GM12878 (cell line): ENCODE data around the gene RHOT1. TPM values are rescaled to one million over a fixed set of nuclear protein-coding genes. Genes with fewer than 3 reads are reported as not detected.

Experiments used
- ATAC-seq: fragments of 200-7000 bp; cut with Tn5 transposase; 3 replicates; pipeline ENCODE4 v1.9.1; 2020; ENCODE audit warnings: mild to moderate bottlenecking, moderate library complexity
- BruUV-seq: library from RNA; stranded (reverse); fragments of 400-500 nt; replicated peaks from 2 replicates; lab custom pipeline; 2021; lab: Mats Ljungman, UMichigan
- CTCF ChIA-PET: fragments of 300-600 bp; sonication (Branson Sonifier 250); formaldehyde crosslinking; extraction: SDS; loops from one replicate; lab custom pipeline; 2021; ENCODE audit warnings: inconsistent platforms; lab: Yijun Ruan, JAX
- POLR2A ChIA-PET: fragments of 350-600 bp; formaldehyde crosslinking; extraction: SDS; loops from one replicate; lab custom pipeline; 2021; ENCODE audit warnings: inconsistent platforms; lab: Charles Lee
- RAD21 ChIA-PET: fragments of 300-600 bp; sonication (Branson Sonifier 250); formaldehyde crosslinking; loops from one replicate; lab custom pipeline; 2023; ENCODE audit warnings: antibody characterized with exemption; ENCODE audit not compliant: unreplicated experiment; lab: Charles Lee
- SMC1A ChIA-PET: fragments of 300-600 bp; sonication (Branson Sonifier 250); formaldehyde crosslinking; loops from one replicate; lab custom pipeline; 2023; ENCODE audit not compliant: unreplicated experiment, uncharacterized antibody; lab: Charles Lee
- DNase-seq: peaks from one replicate; pipeline ENCODE4 v3.0.0-alpha.2; 2011; ENCODE audit warnings: low read depth, low spot score
- FAIRE-seq: peaks from 3 replicates; lab custom pipeline; 2011; peaks lifted over from hg19 to GRCh38; lab: Jason Lieb, UNC
- H2AFZ ChIP-seq: 2 replicates; pipeline ENCODE4 v1.6.0; 2011; ENCODE audit warnings: low read depth, low read length, control low read depth; ENCODE audit not compliant: control insufficient read depth
- H3K27ac ChIP-seq: 2 replicates; pipeline ENCODE4 v1.5.1; 2011; ENCODE audit warnings: control low read depth; ENCODE audit not compliant: control insufficient read depth, insufficient read depth
- H3K27me3 ChIP-seq, 2 experiments: replicated peaks in 1 of 2; 2 replicates each; pipeline versions ENCODE4 v1.6.0 to v1.6.1; 2011; ENCODE audit warnings: low read length in 1 of 2; ENCODE audit not compliant: control insufficient read depth in 2 of 2, insufficient read depth in 2 of 2
- H3K36me3 ChIP-seq, 2 experiments: 2 replicates each; pipeline ENCODE4 v1.5.1; 2011; ENCODE audit warnings: low read length in 1 of 2; ENCODE audit not compliant: control insufficient read depth in 2 of 2, insufficient read depth in 2 of 2
- H3K4me1 ChIP-seq: 2 replicates; pipeline ENCODE4 v1.6.1; 2011; ENCODE audit warnings: mild to moderate bottlenecking, low read length, moderate library complexity, mixed read lengths; ENCODE audit not compliant: control insufficient read depth, insufficient read depth
- H3K4me2 ChIP-seq: 2 replicates; pipeline ENCODE4 v1.6.0; 2011; ENCODE audit warnings: control low read depth; ENCODE audit not compliant: control insufficient read depth, insufficient read depth
- H3K4me3 ChIP-seq: fragments of 200-600 bp; sonication (generic); 2 replicates; pipeline ENCODE4 v1.5.1; 2016
- H3K79me2 ChIP-seq: 2 replicates; pipeline ENCODE4 v1.6.0; 2011; ENCODE audit warnings: low read length; ENCODE audit not compliant: control insufficient read depth, insufficient read depth
- H3K9ac ChIP-seq: 2 replicates; pipeline ENCODE4 v1.8.0; 2011; ENCODE audit warnings: low read length, control low read depth, mixed read lengths; ENCODE audit not compliant: control insufficient read depth, insufficient read depth
- H3K9me3 ChIP-seq: replicated peaks from 3 replicates; pipeline ENCODE4 v1.5.1; 2011; ENCODE audit warnings: mild to moderate bottlenecking, low read length; ENCODE audit not compliant: control insufficient read depth, insufficient read depth
- H4K20me1 ChIP-seq: 2 replicates; pipeline ENCODE4 v1.6.0; 2011; ENCODE audit not compliant: control insufficient read depth, insufficient read depth
- CREM ChIP-seq: IDR thresholded peaks from 2 replicates; pipeline ENCODE4 v1.6.1; 2014; ENCODE audit warnings: antibody characterized with exemption, low read depth
- ESRRA ChIP-seq: IDR thresholded peaks from 2 replicates; pipeline ENCODE4 v1.6.1; 2012; ENCODE audit warnings: mild to moderate bottlenecking, low read length, improper control_type of control experiment
- PAX8 ChIP-seq: fragments of 450-650 bp; IDR thresholded peaks from 2 replicates; pipeline ENCODE4 v1.6.1; 2017; ENCODE audit warnings: mild to moderate bottlenecking, moderate library complexity
- SPI1 ChIP-seq: IDR thresholded peaks from 2 replicates; pipeline ENCODE4 v1.6.1; 2011; ENCODE audit warnings: low read depth, mild to moderate bottlenecking, low read length, moderate library complexity, borderline replicate concordance; ENCODE audit not compliant: insufficient read depth
- YBX1 ChIP-seq: fragments of 450-650 bp; IDR thresholded peaks from 2 replicates; pipeline ENCODE4 v1.6.1; 2016; ENCODE audit warnings: antibody characterized with exemption
- WGBS: methylation state at CpG from one replicate; pipeline ENCODE4 v1.1.6; 2016; ENCODE audit warnings: low lambda C conversion rate; ENCODE audit not compliant: insufficient replicate concordance, insufficient coverage; ENCODE audit errors: missing lambda C conversion rate; 5-methylcytosine and 5-hydroxymethylcytosine counted together
- in situ Hi-C: fragments of 300-500 bp; cut with MboI; formaldehyde crosslinking; loops from 9 replicates; pipeline ENCODE4 v1.14.3; 2018; ENCODE audit warnings: mixed read lengths
- intact Hi-C: fragments of 100-400 bp; cut with micrococcal nuclease; formaldehyde crosslinking; loops from one replicate; pipeline ENCODE4 v1.14.2; 2022; ENCODE audit not compliant: unreplicated experiment
- polyA plus RNA-seq, 11 experiments: library from polyadenylated mRNA; depleted of rRNA in 4 of 11; unstranded in 6 of 11; stranded (reverse) in 5 of 11; fragments of >200 nt; fragmentation: Nextera tagmentation in 4 of 11; fragmentation: Illumina TruSeq in 1 of 11; extraction: Ambion mirVana in 4 of 11; extraction: Trizol in 1 of 11; gene quantifications; 1 replicate in 1 of 11; 2 replicates in 10 of 11; pipeline versions ENCODE4 v1.2.1 to v1.2.3, GENCODE V29; 2011 to 2016; ENCODE audit warnings: inconsistent platforms in 2 of 11, missing spikeins in 2 of 11, low read depth in 1 of 11
- total RNA-seq, 4 experiments: library from RNA; depleted of rRNA in 3 of 4; stranded (reverse); fragments of >200 nt in 3 of 4; fragmentation: Illumina TruSeq in 1 of 4; extraction: Trizol in 1 of 4; gene quantifications; 2 replicates each; pipeline versions ENCODE4 v1.2.1 to v1.2.3, GENCODE V29; 2013 to 2021
- TF ChIP-seq, protein P1 (sequence below): fragments of 150-350 bp; IDR thresholded peaks from 2 replicates; pipeline ENCODE4 v1.6.1; 2016; ENCODE audit warnings: low read depth, low read length

The RHOT1 gene
- total and polyA plus RNA-seq, 10 of the 15 experiments (the other 5 are each of a cell fraction or from before 2014, with no cell fraction given) = 13.3 to 68.2 (median 22.8) TPM

GRCh38 chr17:32123782-32124181 is 18.5 kb upstream of the RHOT1 start:
- POLR2A ChIA-PET = no interaction called here
- Histone ChIP-seq H2AFZ (no peak overlapping the region), H4K20me1 (no peaks in the 10 kb centered on the region), H3K4me1 (peaks cover 7% of the 10 kb centered on the region; the same call in 1 of the 2 replicates), H3K9me3 (no peaks in the 10 kb centered on the region), H3K27ac (no peak overlapping the region), H3K4me2 (no peak overlapping the region), H3K9ac (no peak overlapping the region), H3K36me3 (no peaks in the 10 kb centered on the region), H3K4me3 (no peak overlapping the region), H3K79me2 (peaks cover 9% of the 10 kb centered on the region), H3K27me3 (no peaks in the 10 kb centered on the region)
- 70% methylated on average over 6 of the region's 6 CpGs for WGBS
- ATAC-seq (no peak), FAIRE-seq (no peak), DNase-seq (no peak)
- RAD21 ChIA-PET = interaction anchor here (0.6 to 1.2 kb wide), 2 partner anchors 15 to 116 kb away, joined by 3 read pairs; no protein-coding TSS in a partner anchor
- intact Hi-C loops = no loop called here
- SMC1A ChIA-PET = no interaction called here
- BruUV-seq = no TSS peak
- CTCF ChIA-PET = interaction anchor here (0.6 to 6.0 kb wide), 2 partner anchors 12 to 15 kb away, joined by 3 to 72 read pairs; partner anchors contain the start of gene RHOT1
- TF ChIP-seq ESRRA (no peak), CREM (no peak), YBX1 (no peak), SPI1 (no peak), PAX8 (no peak)
- TF ChIP-seq, protein P1, sequence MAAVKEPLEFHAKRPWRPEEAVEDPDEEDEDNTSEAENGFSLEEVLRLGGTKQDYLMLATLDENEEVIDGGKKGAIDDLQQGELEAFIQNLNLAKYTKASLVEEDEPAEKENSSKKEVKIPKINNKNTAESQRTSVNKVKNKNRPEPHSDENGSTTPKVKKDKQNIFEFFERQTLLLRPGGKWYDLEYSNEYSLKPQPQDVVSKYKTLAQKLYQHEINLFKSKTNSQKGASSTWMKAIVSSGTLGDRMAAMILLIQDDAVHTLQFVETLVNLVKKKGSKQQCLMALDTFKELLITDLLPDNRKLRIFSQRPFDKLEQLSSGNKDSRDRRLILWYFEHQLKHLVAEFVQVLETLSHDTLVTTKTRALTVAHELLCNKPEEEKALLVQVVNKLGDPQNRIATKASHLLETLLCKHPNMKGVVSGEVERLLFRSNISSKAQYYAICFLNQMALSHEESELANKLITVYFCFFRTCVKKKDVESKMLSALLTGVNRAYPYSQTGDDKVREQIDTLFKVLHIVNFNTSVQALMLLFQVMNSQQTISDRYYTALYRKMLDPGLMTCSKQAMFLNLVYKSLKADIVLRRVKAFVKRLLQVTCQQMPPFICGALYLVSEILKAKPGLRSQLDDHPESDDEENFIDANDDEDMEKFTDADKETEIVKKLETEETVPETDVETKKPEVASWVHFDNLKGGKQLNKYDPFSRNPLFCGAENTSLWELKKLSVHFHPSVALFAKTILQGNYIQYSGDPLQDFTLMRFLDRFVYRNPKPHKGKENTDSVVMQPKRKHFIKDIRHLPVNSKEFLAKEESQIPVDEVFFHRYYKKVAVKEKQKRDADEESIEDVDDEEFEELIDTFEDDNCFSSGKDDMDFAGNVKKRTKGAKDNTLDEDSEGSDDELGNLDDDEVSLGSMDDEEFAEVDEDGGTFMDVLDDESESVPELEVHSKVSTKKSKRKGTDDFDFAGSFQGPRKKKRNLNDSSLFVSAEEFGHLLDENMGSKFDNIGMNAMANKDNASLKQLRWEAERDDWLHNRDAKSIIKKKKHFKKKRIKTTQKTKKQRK = no peak
- in situ Hi-C loops = no loop called here
